Activated CD8-positive, alpha-beta T cell treated with anti-CD3 and anti-CD28 coated beads, Interleukin-2, amount 10 ng/mL, durations not matched to agents 7 days and 5 days (primary cell): ENCODE results near the gene TRMT44. TPM values are rescaled to one million over a fixed set of nuclear protein-coding genes. Genes with fewer than 3 reads are reported as not detected.
"Not testable (repeated sequence)": the region's sequence is repeated elsewhere in the genome, so short reads cannot be mapped to it uniquely, and the experiment has no call there.

Source experiments
- ATAC-seq: fragments of 150-1000 bp; cut with Tn5 transposase; one replicate; pipeline ENCODE4 v1.10.0; 2021; ENCODE audit warnings: moderate library complexity
- CTCF ChIA-PET: fragments of 350-600 bp; sonication (Branson Sonifier 250); formaldehyde crosslinking; loops from one replicate; lab custom pipeline; 2021; ENCODE audit warnings: antibody characterized with exemption; lab: Charles Lee
- POLR2A ChIA-PET: fragments of 350-600 bp; sonication (Branson Sonifier 250); formaldehyde crosslinking; loops from one replicate; lab custom pipeline; 2021; ENCODE audit warnings: antibody characterized with exemption; lab: Charles Lee
- DNase-seq: peaks from one replicate; pipeline ENCODE4 v3.0.0-alpha.2; 2020
- H3K27ac Mint-ChIP-seq: one replicate; pipeline ENCODE4 v1.8.0; 2021; ENCODE audit warnings: mild to moderate bottlenecking, mixed read lengths
- H3K27me3 Mint-ChIP-seq: one replicate; pipeline ENCODE4 v1.8.0; 2021; ENCODE audit warnings: low read depth, mixed read lengths
- H3K36me3 Mint-ChIP-seq: one replicate; pipeline ENCODE4 v1.8.0; 2021; ENCODE audit warnings: low read depth, mixed read lengths
- H3K4me1 Mint-ChIP-seq: one replicate; pipeline ENCODE4 v1.8.0; 2021; ENCODE audit warnings: low read depth, mixed read lengths
- H3K4me3 Mint-ChIP-seq: one replicate; pipeline ENCODE4 v1.8.0; 2021; ENCODE audit warnings: mild to moderate bottlenecking, mixed read lengths
- H3K9me3 Mint-ChIP-seq: one replicate; pipeline ENCODE4 v1.8.0; 2022; ENCODE audit warnings: mixed read lengths; ENCODE audit not compliant: insufficient read depth
- total RNA-seq, 2 experiments: library from RNA; stranded (reverse); gene quantifications; one replicate each; pipeline ENCODE4 v1.2.3, GENCODE V29; 2021

The TRMT44 gene
- total RNA-seq, 2 experiments from 2014 or later, result 18.5 to 22.2 TPM

GRCh38 chr4:8400632-8401325, 39.8 kb upstream of the TRMT44 start:
- Mint-ChIP-seq H3K9me3 (no peaks in the 10 kb centered on the region), H3K27ac (no peak overlapping the region), H3K4me1 (no peaks in the 10 kb centered on the region), H3K36me3 (no peaks in the 10 kb centered on the region), H3K27me3 (no peaks in the 10 kb centered on the region), H3K4me3 (no peak overlapping the region)
- DNase-seq (no peak), ATAC-seq (no peak)
- ChIA-PET POLR2A (no interaction called here), CTCF (interaction anchor here (1.5 kb wide), 1 partner anchor 224 kb away, joined by 4 read pairs; no protein-coding TSS in a partner anchor)

- H3K4me1 Mint-ChIP-seq, result no peaks in the 10 kb centered on the region
- ATAC-seq (no peak), DNase-seq (no peak)
- CTCF ChIA-PET, result interaction anchor here (0.6 to 2.0 kb wide), 3 partner anchors 18 to 225 kb away, joined by 3 to 6 read pairs (median 4); no protein-coding TSS in a partner anchor
- POLR2A ChIA-PET, result no interaction called here
- no peaks in the 10 kb centered on the region for H3K27me3 Mint-ChIP-seq
- H3K9me3 Mint-ChIP-seq, result no peaks in the 10 kb centered on the region
- H3K27ac Mint-ChIP-seq, result no peak overlapping the region
- H3K36me3 Mint-ChIP-seq, result no peaks in the 10 kb centered on the region
- H3K4me3 Mint-ChIP-seq, result no peak overlapping the region
These were observed 38.9 kb upstream of the TRMT44 start for GRCh38 chr4:8401665-8402064.

- POLR2A ChIA-PET, result no interaction called here
- DNase-seq, result no peak
- H3K27me3 Mint-ChIP-seq, result no peaks in the 10 kb centered on the region
- H3K4me1 Mint-ChIP-seq, result no peaks in the 10 kb centered on the region
- no peak overlapping the region for H3K27ac Mint-ChIP-seq
- CTCF ChIA-PET, result interaction anchor here (0.6 to 2.2 kb wide), 5 partner anchors 18 to 226 kb away, joined by 3 to 20 read pairs (median 6); partner anchors contain the start of genes ACOX3 and TRMT44
- no peak for ATAC-seq
- H3K36me3 Mint-ChIP-seq, result no peaks in the 10 kb centered on the region
- H3K4me3 Mint-ChIP-seq, result no peak overlapping the region
- H3K9me3 Mint-ChIP-seq, result no peaks in the 10 kb centered on the region
These were observed 38.4 kb upstream of the TRMT44 start for GRCh38 chr4:8402181-8402597.

GRCh38 chr4:8402640-8403039, 37.9 kb upstream of the TRMT44 start:
- Mint-ChIP-seq H3K4me1 (no peaks in the 10 kb centered on the region), H3K36me3 (no peaks in the 10 kb centered on the region), H3K4me3 (no peak overlapping the region), H3K27me3 (no peaks in the 10 kb centered on the region), H3K9me3 (no peaks in the 10 kb centered on the region), H3K27ac (no peak overlapping the region)
- no peak for DNase-seq
- no peak for ATAC-seq
- CTCF ChIA-PET, result interaction anchor here (0.8 to 2.2 kb wide), 7 partner anchors 12 to 226 kb away, joined by 3 to 20 read pairs (median 6); partner anchors contain the start of genes ACOX3 and TRMT44
- POLR2A ChIA-PET, result no interaction called here

GRCh38 chr4:8403173-8403753, 37.3 kb upstream of the TRMT44 start:
- ATAC-seq (peak; percentile 70), DNase-seq (peak; percentile 53)
- CTCF ChIA-PET, result interaction anchor here (0.8 to 2.2 kb wide), 7 partner anchors 13 to 227 kb away, joined by 3 to 20 read pairs (median 6); partner anchors contain the start of genes ACOX3 and TRMT44
- POLR2A ChIA-PET, result no interaction called here
- no peaks in the 10 kb centered on the region for H3K36me3 Mint-ChIP-seq
- no peaks in the 10 kb centered on the region for H3K4me1 Mint-ChIP-seq
- H3K27me3 Mint-ChIP-seq, result no peaks in the 10 kb centered on the region
- no peak overlapping the region for H3K4me3 Mint-ChIP-seq
- H3K9me3 Mint-ChIP-seq, result no peaks in the 10 kb centered on the region
- no peak overlapping the region for H3K27ac Mint-ChIP-seq

- POLR2A ChIA-PET, result no interaction called here
- no peak overlapping the region for H3K27ac Mint-ChIP-seq
These were observed 36.6 kb upstream of the TRMT44 start for GRCh38 chr4:8403976-8404375.

GRCh38 chr4:8404791-8405515, 35.6 kb upstream of the TRMT44 start:
- peaks cover 10% of the 10 kb centered on the region for H3K4me1 Mint-ChIP-seq
- no peaks in the 10 kb centered on the region for H3K27me3 Mint-ChIP-seq
- peak overlapping the region; percentile 9 for H3K27ac Mint-ChIP-seq
- H3K9me3 Mint-ChIP-seq, result no peaks in the 10 kb centered on the region
- H3K36me3 Mint-ChIP-seq, result peaks cover 4% of the 10 kb centered on the region
- ChIA-PET POLR2A (no interaction called here), CTCF (interaction anchor here (1.0 kb wide), 1 partner anchor 137 kb away, joined by 3 read pairs; no protein-coding TSS in a partner anchor)
- DNase-seq, result no peak
- ATAC-seq, result no peak
- H3K4me3 Mint-ChIP-seq, result no peak overlapping the region

More at GRCh38 chr4:8403976-8404375, 36.6 kb upstream of the TRMT44 start:
- no peaks in the 10 kb centered on the region for H3K27me3 Mint-ChIP-seq
- no peaks in the 10 kb centered on the region for H3K9me3 Mint-ChIP-seq
- H3K4me1 Mint-ChIP-seq, result peaks cover under 1% of the 10 kb centered on the region
- H3K36me3 Mint-ChIP-seq, result no peaks in the 10 kb centered on the region
- DNase-seq, result no peak
- no peak for ATAC-seq
- H3K4me3 Mint-ChIP-seq, result no peak overlapping the region
- CTCF ChIA-PET, result interaction anchor here (1.7 to 2.2 kb wide), 4 partner anchors 37 to 227 kb away, joined by 6 to 20 read pairs (median 10); partner anchors contain the start of genes ACOX3 and TRMT44

- DNase-seq, result no peak
- ChIA-PET POLR2A (no interaction called here), CTCF (interaction anchor here (0.8 to 1.0 kb wide), 2 partner anchors 31 to 137 kb away, joined by 3 read pairs; no protein-coding TSS in a partner anchor)
- Mint-ChIP-seq H3K4me3 (no peak overlapping the region), H3K27ac (no peak overlapping the region), H3K4me1 (peaks cover 14% of the 10 kb centered on the region), H3K27me3 (no peaks in the 10 kb centered on the region), H3K36me3 (peaks cover 4% of the 10 kb centered on the region), H3K9me3 (no peaks in the 10 kb centered on the region)
- ATAC-seq, result no peak
These were observed 35.1 kb upstream of the TRMT44 start for GRCh38 chr4:8405516-8405875.

GRCh38 chr4:8406887-8407286, 33.7 kb upstream of the TRMT44 start:
- H3K36me3 Mint-ChIP-seq, POLR2A ChIA-PET, H3K27me3 Mint-ChIP-seq, H3K27ac Mint-ChIP-seq, ATAC-seq, CTCF ChIA-PET, DNase-seq, H3K9me3 Mint-ChIP-seq, H3K4me3 Mint-ChIP-seq: not testable (repeated sequence)
- H3K4me1 Mint-ChIP-seq, result peaks cover 16% of the 10 kb centered on the region

- no peak overlapping the region for H3K27ac Mint-ChIP-seq
- H3K27me3 Mint-ChIP-seq, result no peaks in the 10 kb centered on the region
- H3K4me3 Mint-ChIP-seq, result no peak overlapping the region
- peaks cover 4% of the 10 kb centered on the region for H3K36me3 Mint-ChIP-seq
- no peak for DNase-seq
- CTCF ChIA-PET, result interaction anchor here (1.3 kb wide), 1 partner anchor 231 kb away, joined by 7 read pairs; no protein-coding TSS in a partner anchor
- POLR2A ChIA-PET, result no interaction called here
- no peaks in the 10 kb centered on the region for H3K9me3 Mint-ChIP-seq
- ATAC-seq, result no peak
- H3K4me1 Mint-ChIP-seq, result peaks cover 16% of the 10 kb centered on the region
These were observed 33.3 kb upstream of the TRMT44 start for GRCh38 chr4:8407316-8407715.

GRCh38 chr4:8407756-8408155, 32.8 kb upstream of the TRMT44 start:
- Mint-ChIP-seq H3K27ac (no peak overlapping the region), H3K4me3 (no peak overlapping the region), H3K27me3 (no peaks in the 10 kb centered on the region), H3K9me3 (no peaks in the 10 kb centered on the region), H3K36me3 (peaks cover 4% of the 10 kb centered on the region), H3K4me1 (peaks cover 16% of the 10 kb centered on the region)
- no peak for ATAC-seq
- no peak for DNase-seq
- CTCF ChIA-PET, result interaction anchor here (1.3 kb wide), 2 partner anchors 20 to 231 kb away, joined by 3 to 7 read pairs; no protein-coding TSS in a partner anchor
- POLR2A ChIA-PET, result no interaction called here
